HEK293 (cell line): ENCODE measurements around the gene LDLR.

Experiments used
- CTCF ChIA-PET: fragments of 350-600 bp; formaldehyde crosslinking; extraction: SDS; loops from one replicate; lab custom pipeline; 2021; ENCODE audit warnings: antibody characterized with exemption; lab: Yijun Ruan, JAX
- POLR2A ChIA-PET: fragments of 300-600 bp; formaldehyde crosslinking; extraction: SDS; loops from one replicate; lab custom pipeline; 2020; ENCODE audit warnings: antibody characterized with exemption, inconsistent platforms; lab: Yijun Ruan, JAX
- H3K27ac ChIP-seq: fragments of 200-500 bp; sonication (Bioruptor generic); 2 replicates; pipeline ENCODE4 v1.5.1; 2014; ENCODE audit warnings: low read depth, low read length, control low read depth, inconsistent platforms; ENCODE audit errors: extremely low read depth
- H3K36me3 ChIP-seq, 2 experiments: fragments of 200-500 bp in 1 of 2; sonication (Bioruptor generic) in 1 of 2; 1 replicate in 1 of 2; 2 replicates in 1 of 2; pipeline ENCODE4 v1.5.1; 2014 to 2017; ENCODE audit warnings: inconsistent platforms in 2 of 2, low read length in 2 of 2; ENCODE audit not compliant: control insufficient read depth in 2 of 2, insufficient read depth in 1 of 2
- H3K4me1 ChIP-seq: fragments of 200-500 bp; sonication (Bioruptor generic); 2 replicates; pipeline ENCODE4 v1.5.1; 2014; ENCODE audit warnings: mild to moderate bottlenecking, low read length, inconsistent platforms; ENCODE audit not compliant: control insufficient read depth, insufficient read depth
- H3K4me3 ChIP-seq: 2 replicates; pipeline ENCODE4 v1.5.1; 2011; ENCODE audit warnings: low read depth, mild to moderate bottlenecking, control low read depth, low read length, moderate library complexity
- H3K9me3 ChIP-seq: fragments of 200-500 bp; sonication (Bioruptor generic); 2 replicates; pipeline ENCODE4 v1.5.1; 2014; ENCODE audit warnings: low read depth, low read length, inconsistent platforms; ENCODE audit not compliant: control insufficient read depth, insufficient read depth
- ELK4 ChIP-seq: IDR thresholded peaks from 2 replicates; pipeline ENCODE4 v1.6.1; 2011; ENCODE audit warnings: mild to moderate bottlenecking, low read depth, low read length, borderline replicate concordance
- GLIS2 ChIP-seq: fragments of 450-650 bp; formaldehyde crosslinking; IDR thresholded peaks from 2 replicates; pipeline ENCODE4 v1.5.1; 2016; ENCODE audit warnings: missing biosample characterization, missing genetic modification characterization
- HIC1 ChIP-seq: fragments of 450-650 bp; formaldehyde crosslinking; IDR thresholded peaks from 2 replicates; pipeline ENCODE4 v1.5.1; 2016; ENCODE audit warnings: missing biosample characterization, missing genetic modification characterization
- KLF17 ChIP-seq: fragments of 450-650 bp; formaldehyde crosslinking; IDR thresholded peaks from 2 replicates; pipeline ENCODE4 v1.5.1; 2016; ENCODE audit warnings: missing biosample characterization, missing genetic modification characterization
- SALL2 ChIP-seq: fragments of 450-650 bp; formaldehyde crosslinking; IDR thresholded peaks from 2 replicates; pipeline ENCODE4 v1.5.0; 2017; ENCODE audit warnings: missing biosample characterization, mild to moderate bottlenecking, missing genetic modification characterization, borderline replicate concordance
- ZBTB20 ChIP-seq: fragments of 450-650 bp; formaldehyde crosslinking; IDR thresholded peaks from 2 replicates; pipeline ENCODE4 v1.5.1; 2016; ENCODE audit warnings: missing biosample characterization, missing genetic modification characterization
- ZBTB49 ChIP-seq: fragments of 450-650 bp; formaldehyde crosslinking; IDR thresholded peaks from 2 replicates; pipeline ENCODE4 v1.5.1; 2016; ENCODE audit warnings: missing biosample characterization, missing genetic modification characterization, low read depth
- ZNF184 ChIP-seq: fragments of 450-650 bp; IDR thresholded peaks from 2 replicates; pipeline ENCODE4 v1.5.1; 2018; ENCODE audit warnings: missing biosample characterization, mild to moderate bottlenecking, missing genetic modification characterization
- ZNF211 ChIP-seq: fragments of 450-650 bp; formaldehyde crosslinking; IDR thresholded peaks from 2 replicates; pipeline ENCODE4 v1.5.1; 2016; ENCODE audit warnings: low read depth, missing biosample characterization, missing genetic modification characterization
- ZNF274 ChIP-seq, 2 experiments: fragments of 200-500 bp in 1 of 2; fragments of 450-650 bp in 1 of 2; sonication (Bioruptor generic) in 1 of 2; formaldehyde crosslinking in 1 of 2; IDR thresholded peaks; 2 replicates each; pipeline versions ENCODE4 v1.5.1 to v1.6.1; 2014 to 2016; ENCODE audit warnings: borderline replicate concordance in 1 of 2, inconsistent platforms in 1 of 2, low read length in 1 of 2, missing biosample characterization in 1 of 2, missing genetic modification characterization in 1 of 2
- ZNF416 ChIP-seq: fragments of 450-650 bp; formaldehyde crosslinking; IDR thresholded peaks from 2 replicates; pipeline ENCODE4 v1.5.1; 2016; ENCODE audit warnings: missing biosample characterization, missing genetic modification characterization
- ZNF48 ChIP-seq: fragments of 450-650 bp; formaldehyde crosslinking; IDR thresholded peaks from 2 replicates; pipeline ENCODE4 v1.5.1; 2016; ENCODE audit warnings: missing biosample characterization, missing genetic modification characterization
- ZNF530 ChIP-seq: fragments of 450-650 bp; formaldehyde crosslinking; IDR thresholded peaks from 2 replicates; pipeline ENCODE4 v1.5.1; 2016; ENCODE audit warnings: low read depth, missing biosample characterization, missing genetic modification characterization
- ZNF560 ChIP-seq: fragments of 450-650 bp; formaldehyde crosslinking; IDR thresholded peaks from 2 replicates; pipeline ENCODE4 v1.5.1; 2017; ENCODE audit warnings: missing biosample characterization, missing genetic modification characterization, borderline replicate concordance
- ZNF664 ChIP-seq: fragments of 450-650 bp; formaldehyde crosslinking; IDR thresholded peaks from 2 replicates; pipeline ENCODE4 v1.5.1; 2016; ENCODE audit warnings: missing biosample characterization, missing genetic modification characterization

LDLR gene

GRCh38 chr19:11050323-11051114 is 38.7 kb upstream of the LDLR start:
- Histone ChIP-seq H3K4me1 (no peaks in the 10 kb centered on the region), H3K4me3 (no peak overlapping the region), H3K27ac (no peak overlapping the region), H3K36me3 (peaks cover 3 to 61% of the 10 kb centered on the region in 2 experiments; a peak in 2 of 3 replicates), H3K9me3 (no peaks in the 10 kb centered on the region)
- CTCF ChIA-PET: interaction anchor here (0.7 to 2.6 kb wide), 3 partner anchors 15 to 75 kb away, joined by 3 to 10 read pairs (median 4); no protein-coding TSS in a partner anchor
- POLR2A ChIA-PET: no interaction called here
- TF ChIP-seq GLIS2 (tag by site-specific recombination): no peak
- TF ChIP-seq ZBTB49 (tag by site-specific recombination): no peak
- peak; percentile 43; the same call in 1 of the 2 replicates for TF ChIP-seq HIC1

GRCh38 chr19:11053817-11054195 is 35.5 kb upstream of the LDLR start:
- H3K4me1 ChIP-seq: no peaks in the 10 kb centered on the region
- no peaks in the 10 kb centered on the region for H3K9me3 ChIP-seq
- no peak overlapping the region for H3K4me3 ChIP-seq
- H3K36me3 ChIP-seq: peaks cover 0 to 66% of the 10 kb centered on the region in 2 experiments; a peak in 2 of 3 replicates
- ChIA-PET CTCF (no interaction called here), POLR2A (no interaction called here)
- no peak overlapping the region for H3K27ac ChIP-seq
- no peak for TF ChIP-seq ZNF274 (IDR thresholded peaks at IDR 0.05; ENCODE audit: low read length)
- TF ChIP-seq ZNF274 (tag by site-specific recombination; IDR thresholded peaks at IDR 0.05; ENCODE audit: borderline replicate concordance): no peak
- TF ChIP-seq SALL2 (tag by site-specific recombination): no peak
- TF ChIP-seq ZBTB20 (tag by site-specific recombination): no peak
- TF ChIP-seq ZNF48 (tag by site-specific recombination): no peak
- no peak for TF ChIP-seq ZNF560 (tag by site-specific recombination)
- TF ChIP-seq ZNF530: no peak
- TF ChIP-seq ZNF211 (tag by site-specific recombination): no peak
- TF ChIP-seq ELK4: no peak

GRCh38 chr19:11054200-11054599 is 35.1 kb upstream of the LDLR start:
- ChIA-PET POLR2A (no interaction called here), CTCF (no interaction called here)
- Histone ChIP-seq H3K36me3 (peaks cover 0 to 65% of the 10 kb centered on the region in 2 experiments; a peak in 2 of 3 replicates), H3K4me3 (no peak overlapping the region), H3K27ac (no peak overlapping the region), H3K9me3 (no peaks in the 10 kb centered on the region), H3K4me1 (no peaks in the 10 kb centered on the region)
- TF ChIP-seq ZNF416 (tag by site-specific recombination) (no peak), ZNF184 (tag by site-specific recombination) (no peak), KLF17 (tag by site-specific recombination) (no peak), ZNF664 (no peak)
